ENCODE results near the gene EYS. TPM values are rescaled to one million over a fixed set of nuclear protein-coding genes. Genes with fewer than 3 reads are reported as not detected.

The EYS gene
- total and polyA plus RNA-seq, 8 donors: 0.55 to 0.58 TPM; not detected in 6

- DNase-seq: no peak
- Histone ChIP-seq H3K27ac (no peak overlapping the region), H3K9me3 (no peaks in the 10 kb centered on the region), H3K27me3 (no peaks in the 10 kb centered on the region), H3K4me1 (no peaks in the 10 kb centered on the region), H3K4me3 (no peak overlapping the region), H3K36me3 (no peaks in the 10 kb centered on the region)
- TF ChIP-seq CTCF (IDR thresholded peaks at IDR 0.05) (no peak), EP300 (IDR thresholded peaks at IDR 0.05) (no peak), POLR2AphosphoS5 (IDR thresholded peaks at IDR 0.05) (no peak), POLR2A (IDR thresholded peaks at IDR 0.05) (no peak)
- WGBS, 5 donors: 75 to 91% (median 81%) methylated on average over 3 of the region's 3 CpGs
- intact Hi-C loops (cut with DNase I; ENCODE audit: low total_unique reads): no loop called here
These were observed 832.2 kb downstream of the EYS start for GRCh38 chr6:64874776-64875175.

GRCh38 chr6:64872633-64873032 is 834.4 kb downstream of the EYS start:
- TF ChIP-seq EP300 (IDR thresholded peaks at IDR 0.05) (no peak), POLR2AphosphoS5 (IDR thresholded peaks at IDR 0.05) (no peak)

GRCh38 chr6:64861039-64861651 is 845.9 kb downstream of the EYS start:
- intact Hi-C loops (cut with DNase I; ENCODE audit: low total_unique reads): no loop called here
- H3K27ac ChIP-seq: no peak overlapping the region
- no peak overlapping the region for H3K4me3 ChIP-seq
- DNase-seq: no peak
- no peaks in the 10 kb centered on the region for H3K4me1 ChIP-seq
- H3K9me3 ChIP-seq: peaks cover 0 to 7% (median 0%) of the 10 kb centered on the region in 4 donors
- 74 to 93% (median 83%) methylated on average over 6 of the region's 6 CpGs for WGBS, 5 donors
- TF ChIP-seq CTCF (IDR thresholded peaks at IDR 0.05): no peak
- no peak for TF ChIP-seq EP300 (IDR thresholded peaks at IDR 0.05)
- TF ChIP-seq POLR2A (IDR thresholded peaks at IDR 0.05): no peak
- TF ChIP-seq POLR2AphosphoS5 (IDR thresholded peaks at IDR 0.05): no peak
- H3K27me3 ChIP-seq: no peaks in the 10 kb centered on the region
- no peaks in the 10 kb centered on the region for H3K36me3 ChIP-seq

More at GRCh38 chr6:64872633-64873032, 834.4 kb downstream of the EYS start:
- no peaks in the 10 kb centered on the region for H3K4me1 ChIP-seq
- H3K27me3 ChIP-seq: no peaks in the 10 kb centered on the region
- no peak overlapping the region for H3K4me3 ChIP-seq
- DNase-seq: no peak
- H3K27ac ChIP-seq: no peak overlapping the region
- H3K36me3 ChIP-seq: no peaks in the 10 kb centered on the region
- H3K9me3 ChIP-seq: no peaks in the 10 kb centered on the region
- intact Hi-C loops (cut with DNase I; ENCODE audit: low total_unique reads): no loop called here

GRCh38 chr6:64860203-64860602 is 846.8 kb downstream of the EYS start:
- Histone ChIP-seq H3K27ac (no peak overlapping the region), H3K27me3 (no peaks in the 10 kb centered on the region), H3K9me3 (peaks cover 0 to 7% (median 0%) of the 10 kb centered on the region in 4 donors), H3K4me1 (no peaks in the 10 kb centered on the region), H3K4me3 (no peak overlapping the region), H3K36me3 (no peaks in the 10 kb centered on the region)
- DNase-seq: no peak
- no peak for TF ChIP-seq EP300 (IDR thresholded peaks at IDR 0.05)
- no peak for TF ChIP-seq POLR2A (IDR thresholded peaks at IDR 0.05)
- no peak for TF ChIP-seq CTCF (IDR thresholded peaks at IDR 0.05)
- intact Hi-C loops (cut with DNase I; ENCODE audit: low total_unique reads): no loop called here
- WGBS, 5 donors: 92 to 100% (median 97%) methylated on average over 2 of the region's 2 CpGs; no CpG with 5 or more reads in 1 of the 5 donors

GRCh38 chr6:64850121-64850520 is 856.9 kb downstream of the EYS start:
- DNase-seq: no peak
- H3K27ac ChIP-seq: no peak overlapping the region
- no peak for TF ChIP-seq POLR2A (IDR thresholded peaks at IDR 0.05)
- TF ChIP-seq CTCF (IDR thresholded peaks at IDR 0.05): no peak
- no peak for TF ChIP-seq POLR2AphosphoS5 (IDR thresholded peaks at IDR 0.05)
- TF ChIP-seq EP300 (IDR thresholded peaks at IDR 0.05): no peak
- H3K9me3 ChIP-seq: no peaks in the 10 kb centered on the region
- no peaks in the 10 kb centered on the region for H3K36me3 ChIP-seq
- intact Hi-C loops (cut with DNase I; ENCODE audit: low total_unique reads): no loop called here
- no peaks in the 10 kb centered on the region for H3K27me3 ChIP-seq
- no peaks in the 10 kb centered on the region for H3K4me1 ChIP-seq
- WGBS, 5 donors: 39 to 66% (median 60%) methylated on average over 1 of the region's 1 CpG
- no peak overlapping the region for H3K4me3 ChIP-seq

All from stomach (tissue), 9 donors.